ENCODE data around the gene E2F1. TPM values are rescaled to one million over a fixed set of nuclear protein-coding genes. Genes with fewer than 3 reads are reported as not detected.
A peak's percentile ranks its signal among the peaks of the same experiment; 100 is the strongest.

E2F1 gene
- total RNA-seq, 3 donors from 2014 or later: 0.33 to 2.2 (median 0.88) TPM

- no peak for TF ChIP-seq POLR2AphosphoS5 (IDR thresholded peaks at IDR 0.05)
- TF ChIP-seq CTCF (IDR thresholded peaks at IDR 0.05): no peak
- no peak for TF ChIP-seq POLR2A (IDR thresholded peaks at IDR 0.05)
- peak overlapping the region; percentile 92 to 94 for H3K27ac ChIP-seq
- H3K4me3 ChIP-seq: peak overlapping the region; percentile 54 to 76 (median 72)
- peaks cover 0 to 11% of the 10 kb centered on the region in 2 donors for H3K4me1 ChIP-seq
- H3K9me3 ChIP-seq: peaks cover under 1 to 2% of the 10 kb centered on the region in 2 donors
- H3K27me3 ChIP-seq: no peaks in the 10 kb centered on the region
- no peaks in the 10 kb centered on the region for H3K36me3 ChIP-seq
- intact Hi-C loops (cut with DNase I; ENCODE audit: low total_unique reads): no loop called here
- DNase-seq (ENCODE audit: low spot score in 2 of 2): no peak
These were observed 44.9 kb upstream of the E2F1 start for GRCh38 chr20:33730946-33731692.

DNA sequence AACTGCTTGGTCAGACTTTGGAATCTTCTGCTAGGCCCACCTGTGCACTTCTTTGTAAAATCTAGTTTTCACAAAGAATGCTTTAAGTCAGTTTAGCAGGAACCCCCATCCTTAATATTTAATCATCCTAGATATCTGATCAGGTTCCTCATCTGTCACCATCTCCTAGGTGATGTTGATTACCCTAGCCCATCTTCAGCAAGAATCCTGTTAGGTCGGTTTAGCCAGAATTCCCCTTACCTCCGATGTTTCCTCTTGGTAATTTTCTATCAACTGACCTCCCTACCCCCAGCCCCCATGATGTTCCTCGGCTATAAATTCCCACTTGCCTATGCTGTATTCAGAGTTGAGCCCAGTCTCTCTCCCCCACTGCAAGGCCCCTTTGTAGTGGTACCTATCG, 42.9 kb upstream of the E2F1 start:
- H3K4me3 ChIP-seq: no peak overlapping the region
- H3K36me3 ChIP-seq: no peaks in the 10 kb centered on the region
- no peak for TF ChIP-seq POLR2AphosphoS5 (IDR thresholded peaks at IDR 0.05)
- no peak for TF ChIP-seq CTCF (IDR thresholded peaks at IDR 0.05)
- H3K9me3 ChIP-seq: no peaks in the 10 kb centered on the region
- no peak for DNase-seq (ENCODE audit: low spot score in 2 of 2)
- no peak overlapping the region for H3K27ac ChIP-seq
- H3K4me1 ChIP-seq: peaks cover 0 to 7% of the 10 kb centered on the region in 2 donors
- intact Hi-C loops (cut with DNase I; ENCODE audit: low total_unique reads): no loop called here
- H3K27me3 ChIP-seq: no peaks in the 10 kb centered on the region

GRCh38 chr20:33728463-33728862, 42.3 kb upstream of the E2F1 start:
- Histone ChIP-seq H3K4me3 (no peak overlapping the region), H3K27ac (no peak overlapping the region), H3K27me3 (no peaks in the 10 kb centered on the region), H3K4me1 (peaks cover 0 to under 1% of the 10 kb centered on the region in 2 donors), H3K36me3 (no peaks in the 10 kb centered on the region), H3K9me3 (no peaks in the 10 kb centered on the region)
- intact Hi-C loops (cut with DNase I; ENCODE audit: low total_unique reads): no loop called here
- no peak for DNase-seq (ENCODE audit: low spot score in 2 of 2)
- no peak for TF ChIP-seq POLR2AphosphoS5 (IDR thresholded peaks at IDR 0.05)

DNA sequence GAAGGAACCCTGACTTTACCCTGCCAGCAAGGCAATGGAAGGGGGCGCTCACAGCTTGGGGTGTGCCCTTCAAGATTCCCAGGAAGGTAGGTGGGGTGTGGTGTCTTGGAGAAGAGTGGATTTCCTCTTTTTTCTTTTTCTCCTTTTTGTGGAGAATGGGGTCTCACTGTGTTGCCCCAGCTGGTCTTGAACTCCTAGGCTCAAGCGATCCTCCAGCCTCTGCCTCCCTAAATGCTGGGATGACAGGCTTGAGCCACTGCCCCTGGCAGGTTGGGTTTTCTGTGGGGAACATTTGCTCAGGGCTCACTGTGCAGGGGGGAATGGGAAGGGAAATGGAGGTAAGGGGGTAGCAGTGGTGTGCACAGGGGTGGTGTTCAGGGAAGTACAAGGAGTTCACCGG, 41.6 kb upstream of the E2F1 start:
- no peak for TF ChIP-seq POLR2A (IDR thresholded peaks at IDR 0.05)
- no peak for TF ChIP-seq CTCF (IDR thresholded peaks at IDR 0.05)
- no peak for TF ChIP-seq POLR2AphosphoS5 (IDR thresholded peaks at IDR 0.05)
- DNase-seq (ENCODE audit: low spot score in 2 of 2): no peak
- Histone ChIP-seq H3K9me3 (no peaks in the 10 kb centered on the region), H3K27me3 (no peaks in the 10 kb centered on the region), H3K27ac (no peak overlapping the region), H3K4me3 (no peak overlapping the region), H3K4me1 (no peaks in the 10 kb centered on the region), H3K36me3 (no peaks in the 10 kb centered on the region)
- intact Hi-C loops (cut with DNase I; ENCODE audit: low total_unique reads): no loop called here

GRCh38 chr20:33727115-33727479, 40.9 kb upstream of the E2F1 start:
- no peaks in the 10 kb centered on the region for H3K36me3 ChIP-seq
- intact Hi-C loops (cut with DNase I; ENCODE audit: low total_unique reads): no loop called here

More at GRCh38 chr20:33727115-33727479, 40.9 kb upstream of the E2F1 start:
- Histone ChIP-seq H3K27me3 (no peaks in the 10 kb centered on the region), H3K4me1 (no peaks in the 10 kb centered on the region), H3K4me3 (no peak overlapping the region), H3K9me3 (no peaks in the 10 kb centered on the region), H3K27ac (no peak overlapping the region)
- no peak for DNase-seq (ENCODE audit: low spot score in 2 of 2)
- TF ChIP-seq POLR2A (IDR thresholded peaks at IDR 0.05) (no peak), CTCF (IDR thresholded peaks at IDR 0.05) (no peak), POLR2AphosphoS5 (IDR thresholded peaks at IDR 0.05) (no peak)
